H9 (cell line): ENCODE results near the gene KRTAP4-1. TPM values are rescaled to one million over a fixed set of nuclear protein-coding genes. Genes with fewer than 3 reads are reported as not detected.

Experiments used
- DNase-seq: peaks from one replicate; pipeline ENCODE4 v3.0.0-alpha.2; 2017
- H2AFZ ChIP-seq: one replicate; pipeline ENCODE4 v1.6.1; 2013; ENCODE audit warnings: mild to moderate bottlenecking, low read length, control low read depth, moderate library complexity
- H2AK5ac ChIP-seq: 2 replicates; pipeline ENCODE4 v1.6.1; 2013; ENCODE audit warnings: low read length, control low read depth, mixed read lengths; ENCODE audit not compliant: insufficient read length
- H2BK120ac ChIP-seq: one replicate; pipeline ENCODE4 v1.6.1; 2013; ENCODE audit warnings: low read depth, mild to moderate bottlenecking, low read length, control low read depth, inconsistent platforms; ENCODE audit not compliant: poor library complexity, severe bottlenecking
- H2BK12ac ChIP-seq: 2 replicates; pipeline ENCODE4 v1.6.1; 2013; ENCODE audit warnings: low read length, control low read depth, mixed read lengths, low read depth; ENCODE audit not compliant: insufficient read length
- H2BK15ac ChIP-seq: 2 replicates; pipeline ENCODE4 v1.6.1; 2013; ENCODE audit warnings: low read depth, low read length, control low read depth
- H2BK20ac ChIP-seq: one replicate; pipeline ENCODE4 v1.6.1; 2013; ENCODE audit warnings: low read depth, mild to moderate bottlenecking, low read length, control low read depth, inconsistent platforms; ENCODE audit not compliant: poor library complexity, severe bottlenecking
- H2BK5ac ChIP-seq: 2 replicates; pipeline ENCODE4 v1.6.1; 2013; ENCODE audit warnings: low read length, control low read depth, mixed read lengths; ENCODE audit not compliant: insufficient read length
- H3K14ac ChIP-seq: 2 replicates; pipeline ENCODE4 v1.6.1; 2013; ENCODE audit warnings: low read length, control low read depth; ENCODE audit not compliant: insufficient read depth
- H3K18ac ChIP-seq: 2 replicates; pipeline ENCODE4 v1.6.1; 2013; ENCODE audit warnings: low read depth, mild to moderate bottlenecking, mixed read lengths, low read length, control low read depth; ENCODE audit not compliant: insufficient read length
- H3K23ac ChIP-seq: 2 replicates; pipeline ENCODE4 v1.6.1; 2013; ENCODE audit warnings: low read length, control low read depth, mixed read lengths, low read depth; ENCODE audit not compliant: insufficient read length
- H3K23me2 ChIP-seq: 2 replicates; pipeline ENCODE4 v1.6.1; 2013; ENCODE audit warnings: low read depth, mild to moderate bottlenecking, mixed read lengths, low read length, control low read depth; ENCODE audit not compliant: insufficient read length, poor library complexity, severe bottlenecking
- H3K27ac ChIP-seq: 2 replicates; pipeline ENCODE4 v1.5.1; 2013; ENCODE audit warnings: low read length, control low read depth, mixed read lengths, low read depth; ENCODE audit not compliant: insufficient read length
- H3K27me3 ChIP-seq: 2 replicates; pipeline ENCODE4 v1.6.1; 2013; ENCODE audit warnings: low read length, control low read depth, inconsistent platforms; ENCODE audit not compliant: insufficient read depth
- H3K4ac ChIP-seq: 2 replicates; pipeline ENCODE4 v1.6.1; 2013; ENCODE audit warnings: low read depth, mild to moderate bottlenecking, control low read depth, inconsistent platforms, low read length, moderate library complexity
- H3K4me1 ChIP-seq: 2 replicates; pipeline ENCODE4 v1.6.1; 2013; ENCODE audit warnings: low read length, control low read depth, inconsistent platforms; ENCODE audit not compliant: insufficient read depth
- H3K4me2 ChIP-seq: 2 replicates; pipeline ENCODE4 v1.6.1; 2013; ENCODE audit warnings: low read length, control low read depth, mixed read lengths; ENCODE audit not compliant: insufficient read length, insufficient read depth
- H3K56ac ChIP-seq: 2 replicates; pipeline ENCODE4 v1.6.1; 2013; ENCODE audit warnings: low read depth, mild to moderate bottlenecking, mixed read lengths, low read length, control low read depth; ENCODE audit not compliant: insufficient read length
- H3K79me1 ChIP-seq: 2 replicates; pipeline ENCODE4 v1.6.1; 2013; ENCODE audit warnings: low read depth, mild to moderate bottlenecking, moderate library complexity, low read length, control low read depth, inconsistent platforms; ENCODE audit not compliant: insufficient read depth, poor library complexity, severe bottlenecking
- H3K79me2 ChIP-seq: 2 replicates; pipeline ENCODE4 v1.6.1; 2013; ENCODE audit warnings: low read length, control low read depth, inconsistent platforms; ENCODE audit not compliant: insufficient read depth
- H3K9ac ChIP-seq: 2 replicates; pipeline ENCODE4 v1.6.1; 2013; ENCODE audit warnings: low read length, control low read depth, mixed read lengths; ENCODE audit not compliant: insufficient read length; ENCODE audit errors: extremely low read depth
- H3K9me3 ChIP-seq: one replicate; pipeline ENCODE4 v1.6.1; 2013; ENCODE audit warnings: low read depth, low read length, inconsistent platforms; ENCODE audit not compliant: control insufficient read depth
- H3T11ph ChIP-seq: one replicate; pipeline ENCODE4 v1.6.1; 2013; ENCODE audit warnings: mild to moderate bottlenecking, low read length, control low read depth, inconsistent platforms
- H4K20me1 ChIP-seq: one replicate; pipeline ENCODE4 v1.6.1; 2013; ENCODE audit not compliant: control insufficient read depth, insufficient read length, insufficient read depth
- H4K5ac ChIP-seq: 2 replicates; pipeline ENCODE4 v1.6.1; 2013; ENCODE audit warnings: low read depth, mild to moderate bottlenecking, mixed read lengths, low read length, control low read depth; ENCODE audit not compliant: insufficient read length
- H4K8ac ChIP-seq: replicated peaks from 2 replicates; pipeline ENCODE4 v1.6.1; 2013; ENCODE audit warnings: low read length, control low read depth, mixed read lengths, low read depth; ENCODE audit not compliant: insufficient read length
- H4K91ac ChIP-seq: 2 replicates; pipeline ENCODE4 v1.6.1; 2013; ENCODE audit warnings: low read depth, mild to moderate bottlenecking, moderate library complexity, mixed read lengths, low read length, control low read depth; ENCODE audit not compliant: insufficient read length
- H3K27ac Mint-ChIP-seq, 3 experiments: 2 replicates in 2 of 3; 3 replicates in 1 of 3; pipeline ENCODE4 v1.8.0; 2020 to 2021; ENCODE audit warnings: mixed read lengths in 3 of 3, mild to moderate bottlenecking in 1 of 3, moderate library complexity in 1 of 3
- H3K27me3 Mint-ChIP-seq: 2 replicates; pipeline ENCODE4 v1.8.0; 2021; ENCODE audit warnings: low read depth, mild to moderate bottlenecking, moderate library complexity, mixed read lengths
- H3K36me3 Mint-ChIP-seq, 3 experiments: 2 replicates in 2 of 3; 3 replicates in 1 of 3; pipeline ENCODE4 v1.8.0; 2020 to 2021; ENCODE audit warnings: low read depth in 3 of 3, mixed read lengths in 3 of 3; ENCODE audit not compliant: insufficient read depth in 1 of 3
- H3K4me1 Mint-ChIP-seq, 2 experiments: 2 replicates each; pipeline ENCODE4 v1.8.0; 2020; ENCODE audit warnings: mixed read lengths in 2 of 2
- H3K4me3 Mint-ChIP-seq, 2 experiments: 2 replicates in 1 of 2; 3 replicates in 1 of 2; pipeline ENCODE4 v1.8.0; 2020 to 2021; ENCODE audit warnings: mild to moderate bottlenecking in 2 of 2, mixed read lengths in 2 of 2, moderate library complexity in 1 of 2
- H3K9me3 Mint-ChIP-seq, 2 experiments: 2 replicates in 1 of 2; 3 replicates in 1 of 2; pipeline ENCODE4 v1.8.0; 2020; ENCODE audit warnings: mild to moderate bottlenecking in 2 of 2, mixed read lengths in 2 of 2, moderate library complexity in 1 of 2
- WGBS: extraction: QIAGEN DNeasy Blood & Tissue Kit; methylation state at CpG from one replicate; pipeline ENCODE4 v1.1.7; 2013; ENCODE audit warnings: missing lambda C conversion rate, low lambda C conversion rate, mixed read lengths; ENCODE audit not compliant: insufficient read length; ENCODE audit errors: extremely low coverage; 5-methylcytosine and 5-hydroxymethylcytosine counted together
- total RNA-seq: library from RNA; stranded (reverse); gene quantifications from 2 replicates; pipeline ENCODE4 v1.2.1, GENCODE V29; 2021
- TF ChIP-seq, protein P1 (sequence below): fragments of 200-600 bp; sonication (generic); conservative IDR thresholded peaks from 3 replicates; pipeline ENCODE4 v1.8.0; 2021; ENCODE audit warnings: antibody characterized with exemption, mild to moderate bottlenecking

Gene KRTAP4-1
- total RNA-seq, 1 experiment from 2014 or later: not detected

GRCh38 chr17:41186872-41187271 is 2.2 kb upstream of the KRTAP4-1 start:
- Histone ChIP-seq H3T11ph (no peak overlapping the region), H2BK20ac (no peak overlapping the region), H3K4ac (no peak overlapping the region), H4K5ac (no peak overlapping the region), H4K91ac (no peak overlapping the region), H3K79me1 (no peaks in the 10 kb centered on the region), H3K9ac (no peak overlapping the region), H3K4me1 (no peaks in the 10 kb centered on the region), H3K56ac (no peak overlapping the region), H3K23me2 (no peaks in the 10 kb centered on the region), H3K9me3 (no peaks in the 10 kb centered on the region), H3K4me2 (no peak overlapping the region), H3K27ac (no peak overlapping the region), H4K20me1 (no peaks in the 10 kb centered on the region), H4K8ac (no peak overlapping the region), H3K18ac (no peak overlapping the region), H2AK5ac (no peak overlapping the region), H3K79me2 (no peaks in the 10 kb centered on the region), H3K23ac (no peak overlapping the region), H2AFZ (no peak overlapping the region), H2BK12ac (no peak overlapping the region), H2BK120ac (no peak overlapping the region), H2BK5ac (no peak overlapping the region), H2BK15ac (no peak overlapping the region), H3K27me3 (no peaks in the 10 kb centered on the region), H3K14ac (no peak overlapping the region)
- H3K36me3 Mint-ChIP-seq: no peaks in the 10 kb centered on the region
- H3K9me3 Mint-ChIP-seq: no peaks in the 10 kb centered on the region
- TF ChIP-seq, protein P1, sequence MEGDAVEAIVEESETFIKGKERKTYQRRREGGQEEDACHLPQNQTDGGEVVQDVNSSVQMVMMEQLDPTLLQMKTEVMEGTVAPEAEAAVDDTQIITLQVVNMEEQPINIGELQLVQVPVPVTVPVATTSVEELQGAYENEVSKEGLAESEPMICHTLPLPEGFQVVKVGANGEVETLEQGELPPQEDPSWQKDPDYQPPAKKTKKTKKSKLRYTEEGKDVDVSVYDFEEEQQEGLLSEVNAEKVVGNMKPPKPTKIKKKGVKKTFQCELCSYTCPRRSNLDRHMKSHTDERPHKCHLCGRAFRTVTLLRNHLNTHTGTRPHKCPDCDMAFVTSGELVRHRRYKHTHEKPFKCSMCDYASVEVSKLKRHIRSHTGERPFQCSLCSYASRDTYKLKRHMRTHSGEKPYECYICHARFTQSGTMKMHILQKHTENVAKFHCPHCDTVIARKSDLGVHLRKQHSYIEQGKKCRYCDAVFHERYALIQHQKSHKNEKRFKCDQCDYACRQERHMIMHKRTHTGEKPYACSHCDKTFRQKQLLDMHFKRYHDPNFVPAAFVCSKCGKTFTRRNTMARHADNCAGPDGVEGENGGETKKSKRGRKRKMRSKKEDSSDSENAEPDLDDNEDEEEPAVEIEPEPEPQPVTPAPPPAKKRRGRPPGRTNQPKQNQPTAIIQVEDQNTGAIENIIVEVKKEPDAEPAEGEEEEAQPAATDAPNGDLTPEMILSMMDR: no peak
- H3K4me1 Mint-ChIP-seq: peaks cover 11 to 14% of the 10 kb centered on the region in 2 experiments
- no peak overlapping the region for H3K4me3 Mint-ChIP-seq
- H3K27me3 Mint-ChIP-seq: peaks cover 2% of the 10 kb centered on the region
- WGBS: no CpG with 5 or more reads among the region's 2 CpGs
- H3K27ac Mint-ChIP-seq: no peak overlapping the region; a peak in 2 of 7 replicates
- DNase-seq: no peak
